Keratinocyte (primary cell): ENCODE results near the gene PKHD1. TPM values are rescaled to one million over a fixed set of nuclear protein-coding genes. Genes with fewer than 3 reads are reported as not detected.

ENCODE experiments used
- DNase-seq: peaks from one replicate; pipeline ENCODE4 v3.0.0-alpha.2; 2011; ENCODE audit warnings: low read depth, missing footprints, low spot score
- FAIRE-seq: peaks from 2 replicates; lab custom pipeline; 2011; peaks lifted over from hg19 to GRCh38; lab: Jason Lieb, UNC
- H2AFZ ChIP-seq: 2 replicates; pipeline ENCODE4 v1.6.0; 2012; ENCODE audit warnings: low read length, control low read depth, inconsistent platforms; ENCODE audit not compliant: control insufficient read depth
- H3K27ac ChIP-seq: 2 replicates; pipeline ENCODE4 v1.5.1; 2011; ENCODE audit warnings: low read length; ENCODE audit not compliant: control insufficient read depth, insufficient read depth
- H3K27me3 ChIP-seq: 3 replicates; pipeline ENCODE4 v1.6.0; 2011; ENCODE audit warnings: low read length; ENCODE audit not compliant: control insufficient read depth, insufficient read depth; ENCODE audit errors: extremely low read depth
- H3K36me3 ChIP-seq, 2 experiments: 2 replicates in 1 of 2; 3 replicates in 1 of 2; pipeline ENCODE4 v1.5.1; 2011; ENCODE audit warnings: low read length in 2 of 2, mild to moderate bottlenecking in 1 of 2; ENCODE audit not compliant: control insufficient read depth in 2 of 2, insufficient read depth in 2 of 2; ENCODE audit errors: extremely low read depth in 1 of 2
- H3K4me1 ChIP-seq: 3 replicates; pipeline ENCODE4 v1.5.1; 2011; ENCODE audit warnings: low read length; ENCODE audit not compliant: control insufficient read depth, insufficient read depth; ENCODE audit errors: extremely low read depth
- H3K4me2 ChIP-seq: 3 replicates; pipeline ENCODE4 v1.6.0; 2011; ENCODE audit warnings: low read depth, low read length; ENCODE audit not compliant: control insufficient read depth, insufficient read depth; ENCODE audit errors: extremely low read depth
- H3K4me3 ChIP-seq, 3 experiments: fragments of 200-600 bp in 1 of 3; sonication (generic) in 1 of 3; 2 replicates in 2 of 3; 3 replicates in 1 of 3; pipeline ENCODE4 v1.5.1; 2011 to 2016; ENCODE audit warnings: low read length in 3 of 3, mild to moderate bottlenecking in 3 of 3, control low read depth in 2 of 3, inconsistent platforms in 1 of 3, low read depth in 1 of 3, mixed read lengths in 1 of 3, mixed run types in 1 of 3, moderate library complexity in 1 of 3; ENCODE audit not compliant: control insufficient read depth in 2 of 3, insufficient read depth in 2 of 3; ENCODE audit errors: extremely low read depth in 1 of 3
- H3K79me2 ChIP-seq: 2 replicates; pipeline ENCODE4 v1.6.0; 2012; ENCODE audit warnings: low read length; ENCODE audit not compliant: control insufficient read depth, insufficient read depth
- H3K9ac ChIP-seq: 3 replicates; pipeline ENCODE4 v1.6.0; 2011; ENCODE audit warnings: low read length; ENCODE audit not compliant: control insufficient read depth, insufficient read depth; ENCODE audit errors: extremely low read depth
- H3K9me1 ChIP-seq: 3 replicates; pipeline ENCODE4 v1.6.0; 2011; ENCODE audit warnings: low read length; ENCODE audit not compliant: control insufficient read depth, insufficient read depth; ENCODE audit errors: extremely low read depth
- H3K9me3 ChIP-seq: 2 replicates; pipeline ENCODE4 v1.5.1; 2012; ENCODE audit warnings: low read depth, low read length; ENCODE audit not compliant: control insufficient read depth
- H4K20me1 ChIP-seq: 3 replicates; pipeline ENCODE4 v1.6.0; 2011; ENCODE audit warnings: low read length; ENCODE audit not compliant: control insufficient read depth, insufficient read depth; ENCODE audit errors: extremely low read depth
- EZH2 ChIP-seq: IDR thresholded peaks from one replicate; pipeline ENCODE4 v1.6.1; 2012; ENCODE audit warnings: inconsistent platforms, mild to moderate bottlenecking, low read length, moderate library complexity
- dilution Hi-C: fragments of 300-500 bp; cut with MboI; formaldehyde crosslinking; loops from one replicate; pipeline ENCODE4 v1.7.0; 2020; ENCODE audit warnings: low sequenced_read_pairs; ENCODE audit not compliant: extremely low pct_ligation_motif_present
- polyA plus RNA-seq, 5 experiments: library from polyadenylated mRNA; depleted of rRNA in 3 of 5; stranded (reverse) in 3 of 5; stranded (forward) in 1 of 5; unstranded in 1 of 5; fragments of >200 nt; gene quantifications; 1 replicate in 1 of 5; 2 replicates in 3 of 5; 3 replicates in 1 of 5; pipeline versions ENCODE4 v1.2.1 to v1.2.3, GENCODE V29; 2011 to 2012; ENCODE audit warnings: missing spikeins in 2 of 5, low read depth in 1 of 5, low replicate concordance in 1 of 5
- TF ChIP-seq, protein P1 (sequence below), 3 experiments: IDR thresholded peaks in 1 of 3; conservative IDR thresholded peaks in 1 of 3; optimal IDR thresholded peaks in 1 of 3; 2 replicates in 2 of 3; 3 replicates in 1 of 3; pipeline versions ENCODE3 to v1.5.1; 2011; ENCODE audit warnings: low read length in 3 of 3, mild to moderate bottlenecking in 3 of 3, moderate library complexity in 2 of 3, control low read depth in 1 of 3, inconsistent platforms in 1 of 3; ENCODE audit not compliant: insufficient read depth in 2 of 3; ENCODE audit errors: extremely low read depth in 1 of 3

PKHD1 gene
- polyA plus RNA-seq, 1 donor (not counting 4 experiments of a cell fraction or from before 2014, with no cell fraction given) = under 0.01 TPM

DNA sequence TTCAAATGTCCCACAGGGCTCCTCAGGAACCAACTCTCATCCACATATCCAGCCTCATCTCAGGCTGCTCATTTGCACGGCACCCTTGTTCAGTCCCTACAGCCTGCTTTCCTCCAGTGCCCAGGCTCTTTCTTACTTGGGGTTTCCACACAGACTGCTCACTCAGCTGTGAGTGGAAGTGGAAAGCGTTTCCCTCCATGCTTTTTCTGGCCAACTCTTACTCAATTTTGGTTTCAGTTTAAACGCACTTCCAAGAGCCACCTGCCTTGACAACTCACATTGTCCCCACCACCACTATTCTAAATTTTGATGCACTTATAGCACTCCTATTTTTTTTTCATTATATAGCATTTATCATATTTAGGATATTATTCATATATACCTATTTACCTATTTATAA is 367.1 kb downstream of the PKHD1 start:
- Histone ChIP-seq H3K9ac (no peak overlapping the region), H3K36me3 (no peaks in the 10 kb centered on the region), H3K4me3 (no peak overlapping the region), H2AFZ (no peak overlapping the region), H3K79me2 (no peaks in the 10 kb centered on the region), H3K27ac (no peak overlapping the region), H3K4me1 (no peaks in the 10 kb centered on the region), H3K9me1 (no peaks in the 10 kb centered on the region), H3K4me2 (no peak overlapping the region), H4K20me1 (no peaks in the 10 kb centered on the region), H3K27me3 (no peaks in the 10 kb centered on the region), H3K9me3 (no peaks in the 10 kb centered on the region)
- DNase-seq (no peak), FAIRE-seq (no peak)
- dilution Hi-C loops = no loop called here
- TF ChIP-seq, protein P1, sequence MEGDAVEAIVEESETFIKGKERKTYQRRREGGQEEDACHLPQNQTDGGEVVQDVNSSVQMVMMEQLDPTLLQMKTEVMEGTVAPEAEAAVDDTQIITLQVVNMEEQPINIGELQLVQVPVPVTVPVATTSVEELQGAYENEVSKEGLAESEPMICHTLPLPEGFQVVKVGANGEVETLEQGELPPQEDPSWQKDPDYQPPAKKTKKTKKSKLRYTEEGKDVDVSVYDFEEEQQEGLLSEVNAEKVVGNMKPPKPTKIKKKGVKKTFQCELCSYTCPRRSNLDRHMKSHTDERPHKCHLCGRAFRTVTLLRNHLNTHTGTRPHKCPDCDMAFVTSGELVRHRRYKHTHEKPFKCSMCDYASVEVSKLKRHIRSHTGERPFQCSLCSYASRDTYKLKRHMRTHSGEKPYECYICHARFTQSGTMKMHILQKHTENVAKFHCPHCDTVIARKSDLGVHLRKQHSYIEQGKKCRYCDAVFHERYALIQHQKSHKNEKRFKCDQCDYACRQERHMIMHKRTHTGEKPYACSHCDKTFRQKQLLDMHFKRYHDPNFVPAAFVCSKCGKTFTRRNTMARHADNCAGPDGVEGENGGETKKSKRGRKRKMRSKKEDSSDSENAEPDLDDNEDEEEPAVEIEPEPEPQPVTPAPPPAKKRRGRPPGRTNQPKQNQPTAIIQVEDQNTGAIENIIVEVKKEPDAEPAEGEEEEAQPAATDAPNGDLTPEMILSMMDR (optimal IDR thresholded peaks at IDR 0.05 in 1 of 3, IDR thresholded peaks at IDR 0.05 in 1 of 3, conservative IDR thresholded peaks at IDR 0.05 in 1 of 3; ENCODE audit: extremely low read depth in 1 of 3, insufficient read depth in 2 of 3, low read length in 3 of 3) = no peak
- no peak for TF ChIP-seq EZH2

DNA sequence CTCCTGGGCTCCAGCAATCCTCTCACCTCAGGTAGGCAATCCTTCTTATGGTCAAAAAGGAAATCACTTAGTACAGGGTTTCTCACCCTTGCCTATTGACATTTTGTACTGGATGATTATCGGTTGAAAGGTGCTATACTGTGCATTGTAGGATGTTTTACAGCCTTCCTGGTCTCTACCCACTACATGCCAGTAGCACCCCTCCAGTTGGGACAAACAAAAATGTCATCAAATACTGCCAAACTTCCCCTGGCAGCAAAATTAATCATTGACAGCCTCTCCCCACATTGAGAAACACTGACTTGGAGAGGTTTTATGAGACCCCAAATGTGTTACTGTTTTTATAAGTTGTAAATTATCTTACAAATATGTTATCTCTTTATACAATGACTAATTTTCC is 368.1 kb downstream of the PKHD1 start:
- no peaks in the 10 kb centered on the region for H3K9me3 ChIP-seq
- no peaks in the 10 kb centered on the region for H3K4me1 ChIP-seq
- dilution Hi-C loops = no loop called here
- H3K27me3 ChIP-seq = no peaks in the 10 kb centered on the region
- H3K27ac ChIP-seq = no peak overlapping the region
- H3K4me3 ChIP-seq = no peak overlapping the region
- no peak overlapping the region for H3K4me2 ChIP-seq
- no peaks in the 10 kb centered on the region for H3K9me1 ChIP-seq
- H2AFZ ChIP-seq = no peak overlapping the region
- no peaks in the 10 kb centered on the region for H3K79me2 ChIP-seq
- H3K9ac ChIP-seq = no peak overlapping the region
- FAIRE-seq (no peak), DNase-seq (no peak)
- TF ChIP-seq, protein P1 (optimal IDR thresholded peaks at IDR 0.05 in 1 of 3, IDR thresholded peaks at IDR 0.05 in 1 of 3, conservative IDR thresholded peaks at IDR 0.05 in 1 of 3; ENCODE audit: extremely low read depth in 1 of 3, insufficient read depth in 2 of 3, low read length in 3 of 3) = no peak
- TF ChIP-seq EZH2 = no peak
- H3K36me3 ChIP-seq = no peaks in the 10 kb centered on the region
- no peaks in the 10 kb centered on the region for H4K20me1 ChIP-seq
